ENCODE data around the gene C4orf36.

GRCh38 chr4:86890790-86891189 is 1.4 kb downstream of the C4orf36 start:
- TF ChIP-seq CTCF (conservative IDR thresholded peaks at IDR 0.05): no peak
- no peak for TF ChIP-seq ZFX (IDR thresholded peaks at IDR 0.05)
